Hematopoietic multipotent progenitor cell treated with erythropoietin and hydrocortisone succinate and interleukin-3 and kit ligand, for 15 days (in vitro differentiated cells): Measurements from ENCODE around the gene GALM.
"Not testable (repeated sequence)": the region's sequence is repeated elsewhere in the genome, so short reads cannot be mapped to it uniquely, and the experiment has no call there.

Experiments
- DNase-seq: peaks from one replicate; pipeline ENCODE4 v3.0.0-alpha.2; 2015; ENCODE audit warnings: low spot score

The GALM gene

DNA sequence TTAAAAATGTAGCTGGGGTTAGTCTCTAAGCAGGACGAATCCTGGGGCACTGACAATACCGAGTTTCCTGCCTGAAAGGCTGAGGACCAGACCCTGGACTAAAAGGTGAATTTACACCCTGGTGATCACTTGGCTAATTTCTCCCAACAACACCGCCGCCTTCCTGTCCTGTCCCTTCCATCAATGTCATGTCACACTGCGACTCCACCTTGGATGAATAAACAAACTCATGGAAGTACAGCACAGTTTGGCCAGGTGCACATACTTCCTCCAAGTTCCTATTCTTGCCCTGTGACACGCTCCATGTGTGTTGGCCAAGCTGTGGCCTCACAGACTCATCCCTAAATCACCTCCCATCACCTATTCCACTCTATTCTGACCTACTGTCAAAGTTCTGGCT lies 15.9 kb upstream of the GALM start:
- no peak for DNase-seq

DNA sequence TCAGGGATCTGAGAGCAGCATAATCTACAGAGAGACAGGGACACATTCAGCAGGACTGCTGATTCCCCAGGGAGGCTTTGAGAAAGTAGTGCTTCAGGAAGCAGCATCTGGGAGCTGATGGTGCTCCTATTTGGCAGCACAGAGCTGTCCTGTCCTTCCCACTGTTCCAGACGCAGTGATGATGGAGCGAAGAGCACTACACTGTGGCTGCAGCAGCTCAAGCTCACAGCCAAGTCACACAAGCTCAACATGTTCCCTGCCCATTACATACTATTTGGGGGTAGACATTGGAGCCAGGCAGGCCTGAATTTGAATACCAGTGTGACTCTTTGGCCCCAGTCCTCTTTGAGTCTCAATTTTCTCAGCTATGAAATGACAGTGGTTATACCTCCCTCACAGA lies 15.2 kb upstream of the GALM start:
- no peak for DNase-seq

DNA sequence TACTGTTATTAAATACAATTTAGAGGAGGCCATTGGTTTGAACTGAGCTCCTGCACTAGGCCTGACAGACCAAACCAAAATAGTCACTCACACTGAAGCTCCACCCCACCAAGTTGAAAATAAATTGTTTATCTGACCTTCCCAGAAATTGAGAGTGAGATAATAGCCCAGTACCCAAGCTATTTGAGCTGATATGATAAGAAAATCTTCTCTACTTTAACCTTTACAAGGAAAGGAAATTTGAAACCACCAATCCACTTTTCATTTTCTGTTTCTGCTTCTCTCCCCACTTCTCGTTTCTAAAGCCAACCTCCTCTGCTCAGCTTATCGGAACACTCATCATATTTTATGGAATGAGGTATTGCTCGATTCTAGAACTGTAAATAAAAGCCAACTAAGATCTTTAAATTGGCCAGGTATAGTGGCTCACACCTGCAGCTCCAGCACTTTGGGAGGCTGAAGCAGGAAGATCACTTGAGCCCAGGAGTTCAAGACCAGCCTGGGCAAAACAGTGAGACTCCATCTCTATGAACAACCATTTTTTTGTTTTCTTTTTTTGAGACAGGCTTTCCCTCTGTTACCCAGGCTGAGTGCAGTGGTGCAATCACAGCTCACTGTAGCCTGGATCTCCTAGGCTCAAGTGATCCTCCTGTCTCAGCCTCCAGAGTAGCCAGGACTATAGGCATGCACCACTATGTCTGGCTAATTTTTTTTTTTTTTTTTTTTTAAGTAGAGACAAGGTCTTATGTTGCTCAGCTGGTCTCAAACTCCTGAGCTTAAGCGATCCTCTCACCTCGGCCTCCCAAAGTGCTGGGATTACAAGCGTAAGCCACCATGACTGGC lies 13.3 kb upstream of the GALM start:
- peak; percentile 48 for DNase-seq

DNA sequence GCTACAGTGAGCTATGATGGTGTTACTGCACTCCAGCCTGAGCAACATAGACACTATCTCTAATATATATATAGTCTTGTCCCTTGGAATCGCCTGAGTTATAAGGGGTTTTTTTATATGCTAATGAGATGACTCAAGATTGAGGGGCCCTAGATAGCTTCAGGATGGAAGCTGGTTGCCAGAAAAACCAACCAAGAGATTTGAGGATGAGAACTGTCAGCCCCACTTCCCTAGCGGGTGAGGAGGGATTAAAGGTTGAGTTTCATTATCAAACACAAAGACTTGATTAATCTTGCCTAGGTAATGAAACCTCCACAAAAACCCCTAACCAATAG lies 12.6 kb upstream of the GALM start:
- DNase-seq, result no peak

DNA sequence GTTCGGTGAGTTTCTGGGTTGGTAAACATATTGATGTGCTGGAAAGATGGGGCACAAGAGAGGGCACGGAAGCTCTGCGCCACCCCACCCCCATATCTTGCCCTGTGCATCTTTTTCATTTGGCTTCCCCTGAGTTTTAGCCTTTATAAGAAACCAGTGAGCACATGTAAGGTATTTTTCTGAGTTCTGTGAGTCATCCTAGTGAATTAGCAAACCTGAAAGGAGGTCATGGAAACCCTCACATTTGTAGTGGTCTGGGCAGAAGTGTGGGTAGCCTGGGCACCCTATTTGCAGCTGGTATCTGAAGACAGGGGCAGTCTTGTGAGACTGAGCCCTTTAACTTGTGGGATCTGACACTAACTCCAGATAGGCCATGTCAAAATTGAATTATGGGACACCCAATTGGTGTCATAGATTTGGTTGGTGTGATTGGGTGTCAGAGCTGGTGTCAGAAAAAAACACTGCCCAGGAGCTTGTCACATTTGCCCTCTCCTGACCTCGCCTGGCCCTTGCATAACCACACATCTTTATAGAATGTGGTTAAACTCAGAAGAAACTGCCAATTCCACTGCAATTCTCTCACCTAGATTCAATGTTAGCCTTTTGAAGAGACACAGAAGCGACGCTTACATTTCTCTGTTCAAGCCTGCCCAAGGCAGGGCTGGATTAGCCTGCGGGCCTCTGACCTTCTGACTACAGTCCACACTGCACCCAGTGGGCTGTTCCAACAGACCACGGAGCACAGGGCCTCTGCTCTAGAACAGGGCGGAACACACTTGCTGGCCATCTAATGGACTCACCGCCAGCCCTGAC lies 12.0 kb upstream of the GALM start:
- no peak for DNase-seq

DNA sequence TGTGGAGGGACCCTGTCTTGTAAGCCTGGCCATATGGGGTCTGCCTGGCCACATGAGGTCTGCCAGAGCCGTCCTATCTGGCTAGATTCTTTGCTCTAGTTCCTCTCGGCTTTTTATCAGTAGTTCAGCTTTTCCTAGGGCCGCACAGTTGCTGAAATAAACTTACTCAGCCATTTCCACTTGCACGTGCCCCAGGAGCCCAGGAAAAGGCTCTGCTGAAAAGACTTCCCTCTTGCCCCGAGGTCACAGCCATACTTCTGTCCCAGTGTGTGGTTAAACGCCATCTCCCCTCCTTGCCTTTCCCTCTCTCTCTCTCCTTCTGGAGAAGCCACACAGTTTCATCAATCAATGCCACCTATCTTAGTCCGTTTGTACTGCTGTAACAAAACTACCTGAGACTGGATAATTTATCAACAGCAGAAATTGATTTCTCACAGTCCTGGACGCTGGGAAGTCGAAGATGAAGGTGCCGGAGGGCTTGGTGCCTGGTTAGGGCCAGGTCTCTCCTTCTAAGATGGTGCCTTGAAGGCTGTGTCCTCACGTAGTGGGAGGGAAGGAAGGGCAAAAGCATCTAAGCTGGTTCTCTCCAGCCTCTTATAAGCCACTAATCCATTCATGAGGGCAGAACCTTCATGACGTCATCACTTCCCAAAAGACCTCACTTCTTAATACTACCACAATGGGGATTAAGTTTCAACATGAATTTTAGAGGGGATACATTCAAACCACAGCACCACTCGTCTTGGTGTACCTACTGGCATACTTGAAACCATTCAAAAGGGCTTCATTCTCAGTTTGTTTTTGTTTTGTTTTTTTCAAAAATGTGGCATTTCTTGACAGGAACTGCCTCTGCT lies 11.2 kb upstream of the GALM start:
- DNase-seq, result no peak

DNA sequence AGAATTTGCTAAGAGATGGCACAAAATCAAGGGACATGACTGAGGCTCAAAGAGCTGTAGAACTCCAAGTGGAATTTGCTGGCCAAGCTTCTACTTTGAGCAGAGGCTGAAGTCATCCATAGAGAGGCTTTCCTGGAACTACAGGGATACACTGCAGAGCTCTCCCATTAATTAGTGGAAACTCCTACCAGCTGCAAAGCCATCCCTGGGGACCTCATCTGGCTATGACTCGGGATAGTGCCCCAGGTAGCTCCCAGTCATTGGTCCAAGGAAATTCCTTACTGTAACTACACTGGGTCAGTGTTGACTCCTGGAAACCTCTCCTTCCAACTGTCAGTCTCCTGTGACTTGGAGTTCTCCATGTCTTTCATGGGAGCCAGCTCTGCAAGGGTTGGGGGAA lies 10.5 kb upstream of the GALM start:
- no peak for DNase-seq

DNA sequence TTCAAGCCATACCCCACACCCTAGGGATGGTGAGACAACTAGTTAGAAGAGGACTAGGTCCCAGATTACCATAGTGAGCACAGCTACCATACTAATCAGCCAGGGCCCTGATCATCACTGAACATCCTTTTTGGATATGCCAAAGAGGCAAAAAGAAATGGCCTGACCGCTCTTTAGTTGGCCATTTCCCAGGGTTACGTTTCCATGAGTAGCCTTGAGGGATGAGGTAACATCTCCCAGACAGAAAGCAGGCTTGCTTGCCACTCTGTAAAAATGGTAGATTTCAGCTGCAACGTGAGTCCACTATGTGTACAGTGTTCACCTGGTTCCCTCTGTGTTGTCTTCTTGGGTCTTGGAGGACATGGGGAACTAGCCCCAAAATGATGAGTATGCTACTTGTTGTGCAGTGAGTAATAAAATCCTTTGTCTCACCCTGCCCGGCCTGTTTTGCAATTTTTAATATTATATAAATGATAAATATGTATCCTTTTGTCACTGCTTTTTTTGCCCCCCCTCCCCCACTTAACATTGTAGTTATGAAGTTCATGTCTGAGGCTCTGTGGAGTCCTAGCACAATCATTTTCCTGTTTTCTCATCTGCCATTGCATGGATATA lies 8.9 kb upstream of the GALM start:
- DNase-seq, result no peak

DNA sequence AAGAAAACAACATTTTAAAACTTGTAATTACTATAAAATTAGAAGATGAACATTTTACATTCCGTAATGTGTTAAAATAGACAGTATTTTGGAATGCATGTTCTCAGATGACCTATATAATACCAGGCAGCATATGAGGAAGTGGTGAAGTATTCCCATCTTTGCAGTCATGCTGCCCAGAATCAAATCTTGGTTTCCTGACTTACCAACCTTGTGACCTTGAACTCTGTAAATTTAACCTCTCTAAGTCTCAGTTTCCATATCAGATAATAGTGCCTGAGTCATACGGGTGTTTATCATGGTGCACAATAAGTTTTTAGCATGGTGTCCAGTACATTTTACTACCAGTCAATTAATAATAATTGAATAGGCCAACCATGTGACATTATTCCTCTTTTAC lies 7.3 kb upstream of the GALM start:
- DNase-seq, result no peak

DNA sequence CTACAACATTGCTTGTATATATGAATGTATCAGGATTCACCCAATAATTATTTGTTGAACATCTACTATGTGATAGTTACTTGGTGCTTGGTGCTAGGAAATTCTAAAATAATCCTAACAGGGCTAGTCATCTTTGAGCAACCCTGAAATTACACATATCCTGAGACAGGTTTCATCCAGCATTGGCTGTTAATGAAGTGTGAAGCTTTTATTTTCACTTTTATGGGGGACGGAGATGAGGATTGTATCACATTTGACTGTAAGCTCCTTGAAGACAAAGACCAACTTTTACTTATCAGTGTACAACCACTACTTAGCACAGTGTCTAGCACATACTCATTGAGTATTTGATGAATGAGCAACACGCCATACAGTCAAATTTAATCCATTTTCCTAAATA lies 6.8 kb upstream of the GALM start:
- DNase-seq, result no peak

DNA sequence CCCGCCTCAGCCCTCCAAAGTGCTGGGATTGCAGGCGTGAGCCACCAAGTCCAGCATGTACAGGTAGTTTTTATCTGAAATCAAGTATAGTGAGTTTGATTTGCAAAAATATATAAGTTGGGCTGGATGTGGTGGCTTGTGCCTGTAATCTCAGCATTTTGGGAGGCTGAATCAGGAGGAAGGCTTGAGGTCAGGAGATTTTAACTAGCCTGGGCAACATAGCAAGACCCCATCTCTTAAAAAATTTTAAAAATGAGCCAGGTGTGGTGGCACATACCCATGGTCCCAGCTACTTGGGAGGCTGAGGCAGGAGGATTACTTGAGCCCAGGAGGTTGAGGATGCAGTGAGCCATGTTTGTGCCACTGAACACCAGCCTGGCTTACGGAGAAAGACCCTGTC lies 5.6 kb upstream of the GALM start:
- no peak for DNase-seq

DNA sequence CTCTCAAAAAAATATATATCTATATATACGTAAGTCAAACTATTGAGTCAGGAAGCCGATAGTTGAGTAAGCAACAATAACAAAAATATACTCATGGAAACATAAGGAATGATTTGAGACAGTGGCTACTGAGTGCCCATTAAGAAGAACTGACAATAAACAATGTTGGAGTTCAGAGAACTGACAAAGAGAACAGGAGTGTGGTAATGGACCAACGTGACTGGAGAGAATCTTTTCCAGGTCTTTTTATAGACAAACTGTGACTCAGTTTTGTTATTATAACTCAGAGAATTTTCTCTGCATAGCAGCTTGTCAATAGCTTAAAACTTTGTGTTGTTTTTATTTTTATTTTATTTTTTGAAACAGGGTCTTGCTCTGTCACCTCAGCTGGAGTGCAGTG lies 4.6 kb upstream of the GALM start:
- DNase-seq, result no peak

DNA sequence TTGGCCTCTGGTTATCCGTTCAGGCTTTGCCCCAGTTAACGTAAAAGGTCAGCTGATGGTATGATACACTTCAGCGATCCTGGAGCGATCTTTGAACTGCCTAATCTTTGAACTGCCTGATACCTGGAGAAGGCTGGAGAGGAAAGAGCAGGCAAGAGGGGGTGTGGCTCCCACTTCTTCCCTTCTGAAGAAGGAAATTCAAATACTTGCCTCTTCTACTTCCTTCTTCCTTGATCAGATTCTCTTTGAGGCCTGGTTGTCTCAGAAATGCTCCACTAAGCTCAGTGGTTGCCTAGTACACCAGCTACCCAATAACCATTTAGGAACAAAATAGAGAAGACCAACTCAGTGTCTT lies 619 bp downstream of the GALM start:
- no peak for DNase-seq

DNA sequence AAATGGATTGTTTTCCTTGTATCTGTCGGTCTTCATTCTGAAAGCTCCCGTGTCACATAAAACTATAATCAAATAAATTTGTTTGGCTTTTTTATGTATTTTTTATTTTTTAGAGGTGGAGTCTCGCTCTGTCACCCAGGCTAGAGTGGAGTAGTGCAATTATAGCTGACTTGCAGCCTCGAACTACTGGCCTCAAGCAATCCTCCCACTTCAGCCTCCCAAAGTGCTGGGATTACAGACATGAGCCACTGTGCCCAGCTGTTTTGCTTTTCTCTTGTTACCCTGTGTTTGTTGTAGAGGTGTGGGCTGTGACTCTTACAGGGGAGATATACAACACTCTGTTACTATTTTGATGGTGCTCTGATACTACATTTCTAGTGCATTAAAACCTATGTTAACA lies 2.2 kb downstream of the GALM start:
- no peak for DNase-seq

DNA sequence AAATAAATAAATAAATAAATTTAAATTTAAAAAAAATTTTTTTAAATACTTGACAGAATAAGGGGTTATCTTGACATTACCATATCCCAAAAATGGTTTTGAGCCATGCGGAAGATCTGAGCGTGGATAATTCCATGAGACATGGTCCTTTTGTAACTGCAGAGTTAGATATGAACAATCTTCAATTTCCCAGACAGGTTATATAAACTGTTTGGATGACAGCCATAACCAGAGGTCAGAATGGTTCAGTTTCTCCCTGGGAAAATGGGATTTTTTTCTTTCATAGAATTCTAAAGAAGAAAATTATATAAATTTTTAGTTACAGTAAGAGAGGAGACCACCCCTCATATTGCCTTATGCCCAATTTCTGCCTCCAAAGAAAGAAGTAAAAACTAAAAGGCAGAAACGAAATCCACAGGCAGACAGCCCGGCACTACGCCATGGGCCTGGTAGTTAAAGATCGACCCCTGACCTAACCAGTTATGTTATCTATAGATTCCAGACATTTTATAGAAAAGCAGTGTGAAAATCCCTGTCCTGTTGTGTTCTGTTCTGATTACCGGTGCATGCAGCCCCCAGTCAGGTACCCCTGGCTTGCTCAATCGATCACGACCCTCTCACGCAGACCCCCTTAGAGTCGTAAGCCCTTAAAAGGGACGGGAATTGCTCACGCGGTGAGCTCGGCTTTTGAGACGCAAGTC lies 3.0 kb downstream of the GALM start:
- DNase-seq, result no peak

DNA sequence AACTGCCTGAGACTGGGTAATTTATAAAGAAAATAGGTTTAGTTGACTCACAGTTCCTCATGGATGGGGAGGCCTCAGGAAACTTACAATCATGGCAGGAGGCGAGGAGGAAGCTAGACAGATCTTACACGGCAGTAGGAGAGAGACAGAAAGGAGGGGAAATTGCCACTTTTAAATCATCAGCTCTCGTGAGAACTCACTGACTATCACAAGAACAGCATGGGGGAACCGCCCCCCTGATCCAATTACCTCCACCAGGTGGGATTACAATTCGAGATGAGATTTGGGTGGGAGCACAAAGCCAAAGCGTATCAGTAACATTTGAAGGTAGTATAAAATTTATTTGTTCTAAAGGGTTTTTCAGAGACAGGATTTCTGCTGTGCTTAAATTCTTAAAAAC lies 5.4 kb downstream of the GALM start:
- DNase-seq, result no peak

DNA sequence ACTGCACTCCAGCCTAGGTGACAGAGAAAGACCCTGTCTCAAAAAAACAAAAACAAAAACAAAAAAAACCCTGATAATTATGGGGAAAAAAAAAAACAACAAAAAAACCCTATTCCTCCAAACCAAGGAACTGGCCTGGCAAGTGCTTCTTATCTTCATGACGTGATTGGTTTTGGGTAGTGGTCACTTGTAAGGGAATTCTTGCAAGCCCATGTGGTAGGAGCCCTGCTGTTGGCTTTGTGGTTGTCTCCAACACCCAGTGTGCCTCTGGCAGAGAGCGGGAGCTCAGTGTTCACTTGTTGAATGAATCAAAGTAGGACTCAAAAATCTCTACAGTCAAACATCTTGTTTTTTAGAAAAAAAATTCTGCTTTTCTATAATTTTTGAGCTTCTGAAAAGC lies 6.0 kb downstream of the GALM start:
- no peak for DNase-seq

DNA sequence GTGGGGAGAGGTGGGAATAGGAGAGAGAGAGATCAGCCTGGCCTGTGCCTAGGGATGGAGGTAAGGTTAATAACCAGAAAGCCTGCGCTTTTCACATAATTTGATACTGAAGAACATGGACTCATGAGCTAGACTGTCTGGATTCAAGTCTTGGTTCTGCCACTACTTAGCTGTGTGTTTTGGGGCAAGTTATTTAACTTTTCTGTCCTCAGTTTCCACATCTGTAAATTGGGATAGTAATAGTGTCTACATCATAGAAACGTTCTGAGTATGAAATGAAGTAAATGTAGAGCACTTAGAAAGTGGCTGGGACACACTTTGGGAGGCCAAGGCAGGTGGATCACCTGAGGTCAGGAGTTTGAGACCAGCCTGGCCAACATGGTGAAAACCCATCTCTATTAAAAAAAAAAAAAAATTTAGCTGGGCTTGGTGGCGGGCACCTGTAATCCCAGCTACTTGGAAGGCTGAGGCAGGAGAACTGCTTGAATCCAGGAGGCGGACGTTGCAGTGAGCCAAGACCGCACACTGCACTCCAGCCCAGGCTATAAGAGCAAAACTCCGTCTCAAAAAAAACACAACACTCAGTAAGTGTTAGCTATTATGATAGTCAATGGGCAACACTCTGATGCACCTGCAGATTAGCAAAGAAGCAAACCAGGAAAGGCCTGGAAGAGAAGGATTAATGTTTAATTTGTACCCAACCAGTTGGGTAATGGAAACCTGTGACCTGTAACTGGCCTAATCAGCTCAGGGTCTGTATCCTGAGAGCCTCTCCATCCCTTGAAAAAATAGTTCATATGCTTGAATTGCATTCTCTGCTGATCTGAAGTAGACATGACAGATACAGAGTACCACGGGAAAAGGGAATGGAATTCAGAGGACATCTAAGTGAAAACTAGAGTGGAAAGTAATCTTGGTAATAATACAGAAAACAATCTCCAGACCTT lies 6.8 kb downstream of the GALM start:
- no peak for DNase-seq

DNA sequence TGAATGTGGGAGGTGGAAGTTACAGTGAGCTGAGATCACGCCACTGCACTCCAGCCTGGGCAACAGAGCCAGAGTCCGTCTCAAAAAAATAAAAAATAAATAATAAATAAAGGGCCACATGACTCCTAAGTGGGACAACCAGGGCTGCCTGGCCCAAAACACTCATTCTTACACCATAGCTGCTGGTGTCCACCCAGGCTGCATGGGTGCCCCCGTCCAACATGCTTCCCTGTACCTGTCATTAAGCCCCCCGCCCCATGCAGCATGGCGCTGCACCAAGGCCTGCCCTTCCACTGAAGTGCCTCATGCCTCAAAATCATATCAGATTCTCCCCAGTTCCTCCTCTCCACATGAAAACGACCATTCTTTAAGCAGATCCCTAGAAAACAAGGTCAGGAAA lies 10.8 kb downstream of the GALM start:
- no peak for DNase-seq

DNA sequence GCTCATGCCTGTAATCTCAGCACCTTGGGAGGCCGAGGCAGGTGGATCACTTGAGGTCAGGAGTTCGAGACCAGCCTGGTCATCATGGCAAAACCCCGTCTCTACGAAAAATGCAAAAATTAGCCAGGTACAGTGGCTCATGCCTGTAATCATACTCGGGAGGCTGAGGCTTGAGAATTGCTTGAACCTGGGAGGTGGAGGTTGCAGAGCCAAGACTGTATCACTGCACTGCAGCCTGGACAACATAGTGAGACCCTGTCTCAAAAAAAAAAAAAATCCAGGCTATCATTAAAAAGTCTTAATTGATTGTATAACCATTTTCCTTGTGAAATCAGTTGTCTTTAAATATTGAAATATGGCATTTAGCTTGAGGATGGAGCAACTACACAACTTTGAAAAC lies 15.0 kb downstream of the GALM start:
- DNase-seq, result not testable (repeated sequence)
